GM23338 (cell line): Measurements from ENCODE around the gene FRMD4A.

ENCODE experiments used
- CREB1 ChIP-seq: fragments of 250-450 bp; sonication (Bioruptor Pico); IDR thresholded peaks from 2 replicates; pipeline ENCODE4 v1.5.0; 2020; ENCODE audit warnings: low read depth, mild to moderate bottlenecking, moderate library complexity
- CTCF ChIP-seq, 2 experiments: fragments of 200-600 bp in 1 of 2; sonication (generic) in 1 of 2; conservative IDR thresholded peaks; 2 replicates each; pipeline versions ENCODE4 v1.5.1 to v1.6.1; 2016 to 2017; ENCODE audit warnings: antibody characterized with exemption in 2 of 2, low read depth in 2 of 2, mild to moderate bottlenecking in 2 of 2, moderate library complexity in 1 of 2
- EZH2 ChIP-seq: fragments of 200-600 bp; sonication (generic); IDR thresholded peaks from one replicate; pipeline ENCODE4 v1.8.0; 2017; ENCODE audit warnings: antibody characterized with exemption, mild to moderate bottlenecking, low read depth; ENCODE audit not compliant: unreplicated experiment
- EZH2phosphoT487 ChIP-seq: fragments of 200-600 bp; sonication (generic); IDR thresholded peaks from one replicate; pipeline ENCODE4 v1.8.1; 2018; ENCODE audit warnings: antibody characterized with exemption; ENCODE audit not compliant: unreplicated experiment
- JUNB ChIP-seq: IDR thresholded peaks from one replicate; pipeline ENCODE4 v1.6.1; 2016; ENCODE audit warnings: antibody characterized with exemption; ENCODE audit not compliant: unreplicated experiment
- NANOG ChIP-seq: IDR thresholded peaks from 2 replicates; pipeline ENCODE4 v1.6.1; 2016; ENCODE audit warnings: antibody characterized with exemption, borderline replicate concordance
- POLR2AphosphoS5 ChIP-seq: IDR thresholded peaks from 2 replicates; pipeline ENCODE4 v1.6.1; 2016; ENCODE audit warnings: antibody characterized with exemption, low read depth
- REST ChIP-seq: IDR thresholded peaks from one replicate; pipeline ENCODE4 v1.6.1; 2018; ENCODE audit warnings: antibody characterized with exemption; ENCODE audit not compliant: unreplicated experiment
- TF ChIP-seq, protein P1 (sequence below): IDR thresholded peaks from 2 replicates; pipeline ENCODE4 v1.6.1; 2016; ENCODE audit warnings: antibody characterized with exemption
- TF ChIP-seq, protein P2 (sequence below): fragments of 250-450 bp; sonication (Bioruptor Pico); IDR thresholded peaks from 2 replicates; pipeline ENCODE4 v1.5.0; 2020; ENCODE audit warnings: mild to moderate bottlenecking, moderate library complexity

DNA sequence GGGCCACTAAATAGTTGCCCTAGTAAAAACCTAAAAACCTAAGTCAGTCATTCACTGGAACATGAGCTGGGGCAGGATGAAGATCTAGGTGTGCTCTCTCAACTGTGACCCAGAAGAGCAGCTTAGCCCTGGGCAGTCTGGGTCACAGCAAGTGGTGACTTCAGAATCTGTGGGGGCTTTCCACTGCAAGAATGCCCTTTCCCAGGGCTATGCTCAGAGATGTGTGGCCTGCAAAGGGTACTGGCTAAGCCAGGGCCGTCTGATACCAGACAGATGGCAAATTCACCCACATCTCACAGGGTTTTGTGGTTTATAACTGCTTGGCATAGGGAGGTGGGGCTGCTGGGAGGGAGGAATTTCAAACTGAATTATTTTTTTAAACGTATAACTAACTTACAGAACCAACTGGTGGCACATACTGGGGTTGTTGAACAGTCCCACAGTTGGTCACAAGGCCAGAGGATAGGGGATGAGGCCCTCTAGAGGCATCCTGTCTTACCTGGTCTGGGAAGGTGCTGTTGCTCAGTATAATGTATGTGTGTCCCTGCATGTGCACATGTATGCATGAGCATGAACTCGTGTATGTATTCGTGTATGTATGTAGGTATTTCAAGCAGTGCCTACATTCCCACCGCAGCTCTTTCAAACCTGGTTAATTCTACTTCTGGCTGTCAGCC lies 680.7 kb downstream of the FRMD4A start:
- TF ChIP-seq CTCF (conservative IDR thresholded peaks at IDR 0.05; ENCODE audit: low read depth in 2 of 2) (peak; percentile 13 to 58; a peak in 2 of 4 replicates), CREB1 (no peak), EZH2 (no peak), REST (no peak), POLR2AphosphoS5 (no peak), EZH2phosphoT487 (no peak), JUNB (no peak), NANOG (no peak)
- TF ChIP-seq, protein P1, sequence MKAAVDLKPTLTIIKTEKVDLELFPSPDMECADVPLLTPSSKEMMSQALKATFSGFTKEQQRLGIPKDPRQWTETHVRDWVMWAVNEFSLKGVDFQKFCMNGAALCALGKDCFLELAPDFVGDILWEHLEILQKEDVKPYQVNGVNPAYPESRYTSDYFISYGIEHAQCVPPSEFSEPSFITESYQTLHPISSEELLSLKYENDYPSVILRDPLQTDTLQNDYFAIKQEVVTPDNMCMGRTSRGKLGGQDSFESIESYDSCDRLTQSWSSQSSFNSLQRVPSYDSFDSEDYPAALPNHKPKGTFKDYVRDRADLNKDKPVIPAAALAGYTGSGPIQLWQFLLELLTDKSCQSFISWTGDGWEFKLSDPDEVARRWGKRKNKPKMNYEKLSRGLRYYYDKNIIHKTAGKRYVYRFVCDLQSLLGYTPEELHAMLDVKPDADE, result no peak
- TF ChIP-seq, protein P2, sequence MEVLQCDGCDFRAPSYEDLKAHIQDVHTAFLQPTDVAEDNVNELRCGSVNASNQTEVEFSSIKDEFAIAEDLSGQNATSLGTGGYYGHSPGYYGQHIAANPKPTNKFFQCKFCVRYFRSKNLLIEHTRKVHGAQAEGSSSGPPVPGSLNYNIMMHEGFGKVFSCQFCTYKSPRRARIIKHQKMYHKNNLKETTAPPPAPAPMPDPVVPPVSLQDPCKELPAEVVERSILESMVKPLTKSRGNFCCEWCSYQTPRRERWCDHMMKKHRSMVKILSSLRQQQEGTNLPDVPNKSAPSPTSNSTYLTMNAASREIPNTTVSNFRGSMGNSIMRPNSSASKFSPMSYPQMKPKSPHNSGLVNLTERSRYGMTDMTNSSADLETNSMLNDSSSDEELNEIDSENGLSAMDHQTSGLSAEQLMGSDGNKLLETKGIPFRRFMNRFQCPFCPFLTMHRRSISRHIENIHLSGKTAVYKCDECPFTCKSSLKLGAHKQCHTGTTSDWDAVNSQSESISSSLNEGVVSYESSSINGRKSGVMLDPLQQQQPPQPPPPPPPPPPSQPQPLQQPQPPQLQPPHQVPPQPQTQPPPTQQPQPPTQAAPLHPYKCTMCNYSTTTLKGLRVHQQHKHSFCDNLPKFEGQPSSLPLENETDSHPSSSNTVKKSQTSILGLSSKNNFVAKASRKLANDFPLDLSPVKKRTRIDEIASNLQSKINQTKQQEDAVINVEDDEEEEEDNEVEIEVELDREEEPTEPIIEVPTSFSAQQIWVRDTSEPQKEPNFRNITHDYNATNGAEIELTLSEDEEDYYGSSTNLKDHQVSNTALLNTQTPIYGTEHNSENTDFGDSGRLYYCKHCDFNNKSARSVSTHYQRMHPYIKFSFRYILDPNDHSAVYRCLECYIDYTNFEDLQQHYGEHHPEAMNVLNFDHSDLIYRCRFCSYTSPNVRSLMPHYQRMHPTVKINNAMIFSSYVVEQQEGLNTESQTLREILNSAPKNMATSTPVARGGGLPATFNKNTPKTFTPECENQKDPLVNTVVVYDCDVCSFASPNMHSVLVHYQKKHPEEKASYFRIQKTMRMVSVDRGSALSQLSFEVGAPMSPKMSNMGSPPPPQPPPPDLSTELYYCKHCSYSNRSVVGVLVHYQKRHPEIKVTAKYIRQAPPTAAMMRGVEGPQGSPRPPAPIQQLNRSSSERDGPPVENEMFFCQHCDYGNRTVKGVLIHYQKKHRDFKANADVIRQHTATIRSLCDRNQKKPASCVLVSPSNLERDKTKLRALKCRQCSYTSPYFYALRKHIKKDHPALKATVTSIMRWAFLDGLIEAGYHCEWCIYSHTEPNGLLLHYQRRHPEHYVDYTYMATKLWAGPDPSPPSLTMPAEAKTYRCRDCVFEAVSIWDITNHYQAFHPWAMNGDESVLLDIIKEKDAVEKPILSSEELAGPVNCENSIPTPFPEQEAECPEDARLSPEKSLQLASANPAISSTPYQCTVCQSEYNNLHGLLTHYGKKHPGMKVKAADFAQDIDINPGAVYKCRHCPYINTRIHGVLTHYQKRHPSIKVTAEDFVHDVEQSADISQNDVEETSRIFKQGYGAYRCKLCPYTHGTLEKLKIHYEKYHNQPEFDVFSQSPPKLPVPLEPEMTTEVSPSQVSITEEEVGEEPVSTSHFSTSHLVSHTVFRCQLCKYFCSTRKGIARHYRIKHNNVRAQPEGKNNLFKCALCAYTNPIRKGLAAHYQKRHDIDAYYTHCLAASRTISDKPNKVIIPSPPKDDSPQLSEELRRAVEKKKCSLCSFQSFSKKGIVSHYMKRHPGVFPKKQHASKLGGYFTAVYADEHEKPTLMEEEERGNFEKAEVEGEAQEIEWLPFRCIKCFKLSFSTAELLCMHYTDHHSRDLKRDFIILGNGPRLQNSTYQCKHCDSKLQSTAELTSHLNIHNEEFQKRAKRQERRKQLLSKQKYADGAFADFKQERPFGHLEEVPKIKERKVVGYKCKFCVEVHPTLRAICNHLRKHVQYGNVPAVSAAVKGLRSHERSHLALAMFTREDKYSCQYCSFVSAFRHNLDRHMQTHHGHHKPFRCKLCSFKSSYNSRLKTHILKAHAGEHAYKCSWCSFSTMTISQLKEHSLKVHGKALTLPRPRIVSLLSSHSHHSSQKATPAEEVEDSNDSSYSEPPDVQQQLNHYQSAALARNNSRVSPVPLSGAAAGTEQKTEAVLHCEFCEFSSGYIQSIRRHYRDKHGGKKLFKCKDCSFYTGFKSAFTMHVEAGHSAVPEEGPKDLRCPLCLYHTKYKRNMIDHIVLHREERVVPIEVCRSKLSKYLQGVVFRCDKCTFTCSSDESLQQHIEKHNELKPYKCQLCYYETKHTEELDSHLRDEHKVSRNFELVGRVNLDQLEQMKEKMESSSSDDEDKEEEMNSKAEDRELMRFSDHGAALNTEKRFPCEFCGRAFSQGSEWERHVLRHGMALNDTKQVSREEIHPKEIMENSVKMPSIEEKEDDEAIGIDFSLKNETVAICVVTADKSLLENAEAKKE, result no peak
